TTC549 (cell line): Measurements from ENCODE around the gene PLAAT4.
"Not testable (repeated sequence)": the region's sequence is repeated elsewhere in the genome, so short reads cannot be mapped to it uniquely, and the experiment has no call there.

Source experiments
- FAIRE-seq: peaks from 2 replicates; lab custom pipeline; 2012; peaks lifted over from hg19 to GRCh38; lab: Jason Lieb, UNC

Gene PLAAT4

DNA sequence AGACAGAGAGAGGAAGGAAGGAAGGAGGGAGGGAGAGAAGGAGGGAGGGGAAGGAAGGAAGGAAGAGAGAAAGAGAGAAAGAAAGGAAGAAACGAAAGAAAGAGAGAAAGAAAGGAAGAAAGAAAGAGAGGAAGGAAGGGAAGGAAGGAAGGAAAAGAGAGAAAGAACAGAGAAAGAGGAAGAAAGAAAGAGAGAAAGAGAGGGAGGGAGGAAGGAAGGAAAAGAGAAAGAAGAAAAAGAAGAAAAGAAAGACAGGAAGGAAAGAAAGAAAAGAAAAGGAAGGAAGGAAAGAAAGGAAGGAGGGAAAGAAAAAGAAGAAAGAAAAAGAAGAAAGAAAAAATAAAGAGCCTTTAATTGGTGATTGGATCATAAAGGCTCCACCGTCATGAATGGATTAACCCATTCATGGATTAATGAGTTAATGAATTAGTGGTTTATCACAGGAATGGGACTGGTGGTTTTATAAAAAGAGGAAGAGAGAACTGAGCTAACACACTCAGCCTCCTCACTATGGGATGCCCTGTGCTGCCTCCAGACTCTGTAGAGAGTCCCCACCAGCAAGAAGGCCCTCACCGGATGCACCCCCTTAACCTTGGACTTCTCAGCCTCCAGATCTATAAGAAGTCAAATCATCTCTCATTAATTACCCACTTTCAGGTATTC lies 35.5 kb downstream of the PLAAT4 start:
- FAIRE-seq = no peak

DNA sequence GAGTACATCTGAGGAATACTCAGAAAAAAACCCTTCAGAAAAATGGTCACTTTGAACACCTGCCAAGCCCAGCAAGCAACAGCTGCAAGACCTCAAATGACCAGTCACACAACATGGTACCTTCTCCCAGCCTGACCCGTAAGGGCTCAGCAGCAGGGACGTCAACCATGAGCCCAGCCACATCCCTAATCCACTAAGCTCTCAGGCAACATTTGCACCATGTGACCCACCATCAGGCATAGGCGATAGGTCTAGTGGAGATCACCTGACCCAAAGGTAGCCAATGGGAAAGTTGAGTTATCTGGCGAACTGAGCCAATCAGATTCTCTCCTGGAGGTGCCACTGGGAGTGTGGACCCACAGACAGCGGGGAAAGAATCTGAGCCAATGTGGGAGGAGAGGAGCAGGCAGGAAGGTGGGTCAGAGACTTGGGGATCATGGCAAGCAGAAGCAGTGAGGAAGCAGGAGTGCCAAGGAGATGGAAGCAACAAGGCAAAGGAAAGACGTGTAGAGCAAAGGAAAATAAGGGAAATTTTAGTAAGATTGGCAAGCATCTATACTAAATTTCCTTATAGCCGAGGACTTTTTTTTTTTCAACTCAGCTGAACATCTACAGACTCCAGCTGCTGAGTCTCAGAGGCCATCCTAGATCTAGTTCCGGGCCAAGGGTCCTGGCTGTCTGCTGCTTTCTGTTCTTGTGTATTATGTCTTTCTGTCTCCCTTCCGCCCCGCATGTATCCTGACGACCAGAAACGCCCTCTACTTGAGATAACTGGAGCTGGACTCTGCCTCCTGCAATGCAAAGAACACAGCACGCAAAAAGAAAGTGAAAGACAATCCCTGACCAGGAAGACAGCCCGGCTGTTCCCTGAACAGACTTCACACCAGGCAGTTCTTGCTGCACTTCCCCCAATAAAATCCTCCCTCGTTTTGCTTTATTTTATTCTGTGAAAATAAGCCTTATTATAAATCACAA lies 37.6 kb downstream of the PLAAT4 start:
- no peak for FAIRE-seq

DNA sequence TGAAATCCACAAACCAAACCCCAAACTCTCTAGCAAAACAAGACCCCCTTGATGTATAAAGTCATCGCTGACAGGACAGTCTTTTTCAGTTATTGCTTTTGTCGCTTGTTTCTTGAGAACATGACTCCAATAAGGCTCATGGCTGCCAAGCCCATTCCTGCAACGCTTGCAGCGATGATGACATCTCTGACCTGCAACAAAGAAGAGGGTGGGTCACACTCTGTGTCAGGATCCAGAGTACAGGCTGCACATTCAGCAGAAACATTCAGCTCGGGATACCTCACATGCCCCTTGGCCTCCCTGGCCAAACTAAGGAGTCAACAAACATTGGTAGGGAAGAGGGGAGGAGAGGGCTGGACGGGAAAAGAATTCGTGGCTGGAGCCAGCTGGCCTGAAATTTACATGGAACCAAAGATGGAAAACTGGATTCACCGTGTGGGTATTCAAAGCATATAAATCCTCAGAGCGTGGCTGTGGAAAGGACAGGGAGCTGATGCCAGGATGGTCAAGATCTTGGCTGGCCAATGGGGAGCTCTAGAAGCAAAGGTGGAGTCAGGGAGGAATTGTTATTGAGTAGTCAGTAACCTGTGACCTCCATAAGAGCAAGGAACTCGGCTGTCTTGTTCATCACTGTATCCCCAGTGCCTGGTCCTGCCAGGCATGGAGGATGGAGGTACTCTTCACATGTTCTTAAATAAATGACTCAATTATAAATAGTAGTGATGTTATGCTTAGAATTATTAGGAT lies 38.4 kb downstream of the PLAAT4 start:
- FAIRE-seq = no peak

DNA sequence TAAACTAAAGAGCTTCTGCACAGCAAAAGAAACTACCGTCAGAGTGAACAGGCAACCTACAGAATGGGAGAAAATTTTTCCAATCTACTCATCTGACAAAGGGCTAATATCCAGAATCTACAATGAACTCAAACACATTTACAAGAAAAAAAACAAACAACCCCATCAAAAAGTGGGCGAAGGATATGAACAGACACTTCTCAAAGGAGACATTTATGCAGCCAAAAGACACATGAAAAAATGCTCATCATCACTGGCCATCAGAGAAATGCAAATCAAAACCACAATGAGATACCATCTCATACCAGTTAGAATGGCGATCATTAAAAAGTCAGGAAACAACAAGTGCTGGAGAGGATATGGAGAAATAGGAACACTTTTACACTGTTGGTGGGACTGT lies 42.3 kb downstream of the PLAAT4 start:
- not testable (repeated sequence) for FAIRE-seq

DNA sequence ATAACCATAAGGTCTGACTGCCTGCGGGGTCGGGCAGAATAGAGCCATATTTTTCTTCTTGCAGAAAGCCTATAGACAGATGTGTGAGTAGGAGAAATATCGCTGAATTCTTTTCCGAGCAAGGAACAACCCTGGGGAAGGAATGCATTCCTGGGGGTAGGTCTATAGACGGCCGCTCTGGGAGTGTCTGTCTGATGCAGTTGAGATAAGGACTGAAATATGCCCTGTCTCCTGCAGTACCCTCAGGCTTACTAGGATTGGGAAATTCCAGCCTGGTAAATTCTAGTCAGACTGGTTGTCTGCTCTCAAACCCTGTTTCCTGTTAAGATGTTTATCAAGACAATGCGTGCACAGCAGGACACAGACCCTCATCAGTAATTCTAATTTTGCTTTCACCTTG lies 44.6 kb downstream of the PLAAT4 start:
- not testable (repeated sequence) for FAIRE-seq

DNA sequence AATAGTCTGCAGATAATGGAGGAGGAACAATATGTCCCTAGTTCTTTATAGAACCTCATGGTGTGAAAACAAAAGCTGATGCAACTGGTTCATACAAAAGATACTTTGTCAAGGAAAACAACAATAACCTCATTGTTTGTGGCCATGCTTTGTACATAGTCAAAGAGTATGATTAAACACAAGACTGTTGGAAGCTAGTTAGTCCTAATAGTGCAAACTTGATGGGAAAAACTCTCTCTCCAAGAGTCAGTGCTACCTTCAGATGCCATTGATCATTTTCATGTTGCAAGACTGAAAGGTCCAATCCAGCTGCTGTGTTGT lies 46.7 kb downstream of the PLAAT4 start:
- no peak for FAIRE-seq

DNA sequence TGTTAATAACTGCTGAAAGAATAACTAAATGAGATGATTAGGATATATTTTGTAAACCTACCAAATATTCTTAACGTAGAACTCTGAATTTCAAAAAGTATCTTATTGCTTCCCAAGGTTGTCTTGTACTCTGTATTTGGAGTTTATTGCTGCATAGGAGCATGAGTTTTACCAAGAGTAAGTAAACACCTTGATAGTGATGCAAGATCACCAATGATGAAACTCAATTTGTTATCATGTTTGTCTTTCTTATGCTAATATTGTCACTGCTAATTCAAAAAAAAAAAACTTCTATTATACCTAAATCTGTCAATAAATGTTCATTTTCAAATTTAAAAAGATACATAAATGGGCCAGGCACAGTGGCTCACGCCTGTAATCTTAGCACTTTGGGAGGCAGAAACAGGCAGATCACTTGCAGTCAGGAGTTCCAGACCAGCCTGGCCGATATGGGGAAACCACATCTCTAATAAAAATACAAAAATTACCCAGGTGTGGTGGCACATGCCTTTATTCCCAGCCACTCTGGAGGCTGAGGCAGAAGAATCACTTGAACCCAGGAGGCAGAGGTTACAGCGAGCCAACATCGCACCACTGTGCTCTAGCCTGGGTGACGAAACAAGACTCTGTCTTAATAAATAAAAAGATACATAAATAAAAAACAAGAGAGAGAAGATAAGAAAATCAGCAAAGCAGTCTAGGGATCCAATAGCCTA lies 50.0 kb downstream of the PLAAT4 start:
- no peak for FAIRE-seq

DNA sequence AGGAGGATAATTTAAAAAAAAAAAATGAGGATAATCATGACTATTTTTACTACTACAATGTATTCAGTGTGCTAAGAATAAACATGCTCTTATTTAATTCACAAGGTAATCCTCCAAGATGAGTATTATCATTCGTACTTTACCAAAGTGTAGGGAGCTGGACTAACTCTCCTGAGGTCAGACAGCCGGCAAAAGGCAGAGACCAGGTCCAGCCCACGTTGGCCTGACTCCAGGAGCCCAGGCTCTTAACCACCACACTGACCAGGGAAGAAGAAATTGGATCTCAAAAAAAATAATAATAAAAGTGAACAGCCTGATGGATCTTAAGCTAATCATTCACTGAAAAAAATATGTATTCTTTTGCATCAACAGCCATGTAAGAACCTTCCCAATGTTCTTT lies 52.4 kb downstream of the PLAAT4 start:
- no peak for FAIRE-seq

DNA sequence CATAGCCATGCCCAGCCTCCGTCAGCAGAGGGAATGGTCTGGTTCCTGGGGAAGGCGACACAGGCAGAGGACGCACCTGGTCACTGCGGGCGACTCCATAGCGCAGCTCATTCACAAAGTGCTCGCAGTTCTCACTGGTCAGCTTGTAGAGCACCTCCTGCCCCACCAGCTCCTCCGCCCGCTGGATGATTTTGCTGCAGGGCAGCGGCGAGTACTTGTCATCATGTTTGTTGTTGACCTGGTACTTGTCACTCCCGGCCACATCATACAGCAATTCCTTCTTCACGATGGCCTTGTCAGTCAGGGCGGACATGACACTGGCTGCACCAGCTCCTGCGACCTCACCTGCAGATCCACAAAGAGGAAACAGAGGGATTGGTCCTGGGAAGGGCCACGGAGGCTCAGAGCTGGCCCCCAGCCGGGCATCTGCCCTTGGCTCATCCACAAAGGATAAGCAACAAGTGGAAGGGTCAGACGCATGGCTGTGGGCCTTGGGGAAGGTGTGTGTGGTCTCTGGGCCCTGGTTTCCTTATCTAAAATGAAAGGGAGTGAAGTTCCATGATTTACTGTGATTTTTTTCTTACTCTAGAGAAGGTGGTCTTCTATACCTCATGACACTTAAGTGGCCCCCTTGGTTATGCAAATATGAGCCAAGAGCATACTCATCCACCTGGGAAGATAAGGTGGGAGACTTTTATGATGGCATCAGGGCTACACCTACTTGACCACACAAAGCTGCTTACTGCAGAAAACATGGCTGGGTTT lies 53.6 kb downstream of the PLAAT4 start:
- FAIRE-seq = no peak

DNA sequence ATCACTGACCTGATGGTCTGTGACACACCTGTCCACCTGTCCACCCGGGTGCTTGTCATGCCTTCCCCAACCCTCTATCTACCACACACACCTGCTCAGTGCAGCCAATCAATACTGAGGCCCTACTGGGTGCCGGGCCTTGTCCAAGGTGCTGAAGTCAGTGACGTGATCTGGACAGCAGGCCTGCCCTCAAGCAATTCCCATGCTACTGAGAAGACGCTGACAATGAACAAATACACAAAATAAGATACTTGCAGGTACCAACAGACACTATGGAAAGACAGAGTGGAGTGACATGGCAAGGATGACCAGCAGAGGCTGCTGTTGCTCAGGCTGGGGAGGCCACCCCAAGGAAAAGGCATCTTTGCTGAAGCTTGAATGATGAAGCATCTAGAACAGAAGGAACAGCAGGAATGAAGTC lies 56.4 kb downstream of the PLAAT4 start:
- no peak for FAIRE-seq

DNA sequence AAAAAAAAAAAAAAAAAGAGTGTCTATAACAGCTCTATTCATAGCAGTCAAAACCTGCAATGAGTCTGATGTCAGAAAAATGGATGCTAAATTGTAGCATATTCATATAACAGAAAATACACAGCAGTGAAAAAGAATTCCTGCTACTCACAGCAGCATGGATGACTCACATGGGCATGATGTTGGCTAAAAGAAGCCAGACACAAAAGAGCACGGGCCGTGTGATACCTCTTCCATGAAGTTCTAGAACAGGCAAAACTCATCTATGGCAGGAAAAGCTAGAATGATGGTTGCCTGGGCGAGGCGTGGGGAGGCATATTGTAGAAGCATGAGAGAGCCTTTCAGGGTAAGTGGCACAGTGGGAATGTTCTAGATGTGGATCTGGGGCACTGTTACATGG lies 58.7 kb downstream of the PLAAT4 start:
- FAIRE-seq = no peak
